Measurements from ENCODE around the gene MYO16.
A peak's percentile ranks its signal among the peaks of the same experiment; 100 is the strongest.

MYO16 gene

DNA sequence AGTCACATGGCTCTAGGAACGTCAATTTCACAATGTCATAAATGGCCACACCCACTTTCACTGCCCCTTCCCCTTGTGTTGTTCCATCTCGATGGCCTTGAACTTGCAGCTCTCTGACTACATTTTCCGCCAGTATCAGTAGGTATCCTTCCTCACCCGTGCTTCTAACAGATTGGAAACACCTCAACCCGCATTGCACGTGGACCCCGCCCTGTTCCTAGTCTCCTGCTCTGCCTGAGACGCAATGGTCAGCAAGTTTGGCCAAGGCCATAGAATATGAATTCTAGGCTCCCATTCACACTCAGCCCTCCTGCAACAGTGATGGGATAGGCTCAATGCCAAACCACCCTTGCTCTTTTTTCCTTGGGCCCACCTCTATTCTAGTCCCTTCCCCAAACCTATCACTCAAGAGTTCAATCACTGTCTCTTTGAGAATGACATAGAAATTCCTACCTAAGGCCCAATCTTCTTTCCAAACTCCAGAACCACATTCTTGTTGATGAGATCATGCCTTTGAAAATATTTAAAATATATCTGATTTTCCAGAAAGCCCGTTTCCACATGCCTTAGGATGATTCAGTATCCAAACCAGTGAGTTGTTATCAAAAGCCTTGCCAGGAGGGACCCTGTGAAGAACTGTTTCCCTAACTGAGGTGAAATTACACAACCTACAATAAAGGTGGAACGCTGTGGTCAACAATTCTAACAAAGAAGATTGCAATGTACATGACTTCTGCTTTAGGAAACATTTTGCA lies 334.6 kb downstream of the MYO16 start:
- DNase-seq (ENCODE audit: extremely low read depth, low read depth), result no peak

GRCh38 chr13:108964606-108965005 lies 335.2 kb downstream of the MYO16 start:
- no peak for DNase-seq (ENCODE audit: extremely low read depth, low read depth)
- TF ChIP-seq, protein P1, sequence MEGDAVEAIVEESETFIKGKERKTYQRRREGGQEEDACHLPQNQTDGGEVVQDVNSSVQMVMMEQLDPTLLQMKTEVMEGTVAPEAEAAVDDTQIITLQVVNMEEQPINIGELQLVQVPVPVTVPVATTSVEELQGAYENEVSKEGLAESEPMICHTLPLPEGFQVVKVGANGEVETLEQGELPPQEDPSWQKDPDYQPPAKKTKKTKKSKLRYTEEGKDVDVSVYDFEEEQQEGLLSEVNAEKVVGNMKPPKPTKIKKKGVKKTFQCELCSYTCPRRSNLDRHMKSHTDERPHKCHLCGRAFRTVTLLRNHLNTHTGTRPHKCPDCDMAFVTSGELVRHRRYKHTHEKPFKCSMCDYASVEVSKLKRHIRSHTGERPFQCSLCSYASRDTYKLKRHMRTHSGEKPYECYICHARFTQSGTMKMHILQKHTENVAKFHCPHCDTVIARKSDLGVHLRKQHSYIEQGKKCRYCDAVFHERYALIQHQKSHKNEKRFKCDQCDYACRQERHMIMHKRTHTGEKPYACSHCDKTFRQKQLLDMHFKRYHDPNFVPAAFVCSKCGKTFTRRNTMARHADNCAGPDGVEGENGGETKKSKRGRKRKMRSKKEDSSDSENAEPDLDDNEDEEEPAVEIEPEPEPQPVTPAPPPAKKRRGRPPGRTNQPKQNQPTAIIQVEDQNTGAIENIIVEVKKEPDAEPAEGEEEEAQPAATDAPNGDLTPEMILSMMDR (IDR thresholded peaks at IDR 0.05; ENCODE audit: low read depth, low read length), result no peak

More for the DNA sequence above, 334.6 kb downstream of the MYO16 start:
- TF ChIP-seq, protein P1 (IDR thresholded peaks at IDR 0.05; ENCODE audit: low read depth, low read length), result no peak

- TF ChIP-seq, protein P1 (IDR thresholded peaks at IDR 0.05; ENCODE audit: low read depth, low read length), result no peak
- no peak for DNase-seq (ENCODE audit: extremely low read depth, low read depth)
Measured at GRCh38 chr13:108967371-108967770, 338.0 kb downstream of the MYO16 start.

DNA sequence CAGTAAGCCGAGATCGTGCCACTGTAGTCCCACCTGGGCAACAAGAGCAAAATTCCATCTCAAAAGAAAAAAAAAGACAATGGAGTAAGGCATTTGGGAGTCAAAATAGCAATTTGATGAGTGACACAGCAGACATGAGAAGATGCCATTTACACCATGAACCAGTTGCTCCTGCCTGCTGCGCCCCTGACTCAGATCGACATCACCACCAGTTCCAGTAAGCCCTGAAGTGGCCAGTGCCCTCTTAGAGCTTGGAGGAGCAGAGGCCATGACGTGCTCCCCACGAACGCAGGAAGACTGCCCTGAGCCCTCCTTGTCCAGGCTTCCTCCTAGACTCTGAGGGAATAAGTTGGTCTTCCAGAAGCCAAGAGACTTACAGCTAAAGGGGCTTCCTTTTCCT lies 339.2 kb downstream of the MYO16 start:
- no peak for DNase-seq (ENCODE audit: extremely low read depth, low read depth)
- TF ChIP-seq, protein P1 (IDR thresholded peaks at IDR 0.05; ENCODE audit: low read depth, low read length), result no peak

DNA sequence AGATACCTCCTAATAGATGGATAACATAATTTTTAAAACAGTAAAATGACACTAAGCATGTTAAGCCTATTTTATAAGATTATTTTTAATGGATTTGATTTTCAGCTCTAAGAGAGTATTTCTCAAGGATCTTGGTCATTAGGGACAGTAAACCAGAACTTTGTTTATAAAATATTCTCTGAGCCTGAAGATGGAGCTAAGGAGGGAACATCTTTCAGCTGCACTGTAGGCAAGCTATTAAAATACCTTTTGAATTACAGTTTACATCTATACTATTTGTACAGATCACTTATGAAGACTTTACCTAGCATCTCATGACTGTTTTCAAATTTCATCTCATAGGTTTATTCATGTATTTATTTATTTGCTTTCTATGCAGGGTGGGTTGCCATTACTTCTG lies 345.3 kb downstream of the MYO16 start:
- TF ChIP-seq, protein P1 (IDR thresholded peaks at IDR 0.05; ENCODE audit: low read depth, low read length), result peak; percentile 2
- DNase-seq (ENCODE audit: extremely low read depth, low read depth), result no peak

- no peak for DNase-seq (ENCODE audit: extremely low read depth, low read depth)
- TF ChIP-seq, protein P1 (IDR thresholded peaks at IDR 0.05; ENCODE audit: low read depth, low read length), result no peak
Measured at GRCh38 chr13:108980237-108980636, 350.8 kb downstream of the MYO16 start.

GRCh38 chr13:108981407-108981806 lies 352.0 kb downstream of the MYO16 start:
- TF ChIP-seq, protein P1 (IDR thresholded peaks at IDR 0.05; ENCODE audit: low read depth, low read length), result no peak
- no peak for DNase-seq (ENCODE audit: extremely low read depth, low read depth)
